PC-9 (cell line): ENCODE results near the gene EXOC4. TPM values are rescaled to one million over a fixed set of nuclear protein-coding genes. Genes with fewer than 3 reads are reported as not detected.

ENCODE experiments used
- BruUV-seq: library from RNA; stranded (reverse); fragments of 400-500 nt; replicated peaks from 2 replicates; lab custom pipeline; 2021; lab: Mats Ljungman, UMichigan
- CTCF ChIA-PET: fragments of 300-600 bp; sonication (Branson Sonifier 250); formaldehyde crosslinking; loops from one replicate; lab custom pipeline; 2022; ENCODE audit warnings: antibody characterized with exemption; lab: Charles Lee
- POLR2A ChIA-PET: fragments of 300-600 bp; sonication (Branson Sonifier 250); formaldehyde crosslinking; loops from one replicate; lab custom pipeline; 2022; ENCODE audit warnings: antibody characterized with exemption; ENCODE audit not compliant: unreplicated experiment; lab: Charles Lee
- DNase-seq, 2 experiments: peaks; one replicate each; pipeline versions ENCODE4 v3.0.0 to v3.0.0-alpha.2; 2015 to 2022; ENCODE audit warnings: mixed read lengths in 1 of 2
- H2AFZ ChIP-seq: fragments of 200-600 bp; sonication (generic); 2 replicates; pipeline ENCODE4 v1.8.1; 2017; ENCODE audit warnings: antibody characterized with exemption
- H3F3A ChIP-seq: fragments of 200-600 bp; sonication (generic); 2 replicates; pipeline ENCODE4 v1.8.1; 2017; ENCODE audit warnings: antibody characterized with exemption, mild to moderate bottlenecking, low read depth; ENCODE audit not compliant: insufficient read depth
- H3K27ac ChIP-seq: fragments of 200-600 bp; sonication (generic); 2 replicates; pipeline ENCODE4 v1.6.1; 2016; ENCODE audit warnings: mixed run types
- H3K27me3 ChIP-seq: fragments of 200-600 bp; sonication (generic); 2 replicates; pipeline ENCODE4 v1.6.1; 2016; ENCODE audit warnings: low read depth, mixed run types; ENCODE audit not compliant: insufficient read depth
- H3K36me3 ChIP-seq: fragments of 200-600 bp; sonication (generic); 2 replicates; pipeline ENCODE4 v1.6.1; 2016; ENCODE audit warnings: low read depth, mixed run types
- H3K4me1 ChIP-seq: fragments of 200-600 bp; sonication (generic); replicated peaks from 2 replicates; pipeline ENCODE4 v1.6.1; 2016; ENCODE audit warnings: mixed run types; ENCODE audit not compliant: insufficient read depth
- H3K4me2 ChIP-seq: fragments of 200-600 bp; sonication (generic); 2 replicates; pipeline ENCODE4 v1.6.1; 2017; ENCODE audit warnings: mixed run types
- H3K4me3 ChIP-seq: fragments of 200-600 bp; sonication (generic); 2 replicates; pipeline ENCODE4 v1.6.1; 2016; ENCODE audit warnings: mixed run types
- H3K79me2 ChIP-seq: fragments of 200-600 bp; sonication (generic); 2 replicates; pipeline ENCODE4 v1.6.1; 2017; ENCODE audit warnings: low read depth, mixed run types
- H3K9me2 ChIP-seq: fragments of 200-600 bp; sonication (generic); 2 replicates; pipeline ENCODE4 v1.8.1; 2017; ENCODE audit warnings: mild to moderate bottlenecking; ENCODE audit not compliant: insufficient read depth
- H3K9me3 ChIP-seq: fragments of 200-600 bp; sonication (generic); 2 replicates; pipeline ENCODE4 v1.8.1; 2016; ENCODE audit warnings: low read depth; ENCODE audit not compliant: insufficient read depth
- H4K20me1 ChIP-seq: fragments of 200-600 bp; sonication (generic); 2 replicates; pipeline ENCODE4 v1.8.1; 2017; ENCODE audit not compliant: insufficient read depth
- CTCF ChIP-seq: fragments of 200-600 bp; sonication (generic); conservative IDR thresholded peaks from 2 replicates; pipeline ENCODE4 v1.6.1; 2017; ENCODE audit warnings: mixed run types, antibody characterized with exemption, mild to moderate bottlenecking, moderate library complexity
- EZH2 ChIP-seq: fragments of 200-600 bp; sonication (generic); IDR thresholded peaks from 2 replicates; pipeline ENCODE4 v1.8.0; 2017; ENCODE audit warnings: antibody characterized with exemption, low read depth
- intact Hi-C: fragments of 100-400 bp; cut with micrococcal nuclease; formaldehyde crosslinking; loops from one replicate; pipeline ENCODE4 v1.10.0; 2022; ENCODE audit not compliant: unreplicated experiment
- total RNA-seq: library from RNA; stranded (reverse); gene quantifications from 2 replicates; pipeline ENCODE4 v1.2.3, GENCODE V29; 2021

Gene EXOC4
- total RNA-seq, 1 experiment from 2014 or later, result 101 TPM

GRCh38 chr7:134045716-134046115 lies 792.8 kb downstream of the EXOC4 start:
- CTCF ChIA-PET, result no interaction called here
- H3K79me2 ChIP-seq, result no peaks in the 10 kb centered on the region
- H4K20me1 ChIP-seq, result no peaks in the 10 kb centered on the region
- no peaks in the 10 kb centered on the region for H3K9me3 ChIP-seq
- no peak for DNase-seq
- H3K27me3 ChIP-seq, result no peaks in the 10 kb centered on the region
- H3F3A ChIP-seq, result no peaks in the 10 kb centered on the region
- no peaks in the 10 kb centered on the region for H3K4me1 ChIP-seq
- no peak for TF ChIP-seq EZH2
- TF ChIP-seq CTCF, result no peak
- H2AFZ ChIP-seq, result no peak overlapping the region
- no peak overlapping the region for H3K4me3 ChIP-seq
- POLR2A ChIA-PET, result no interaction called here
- no peak overlapping the region for H3K27ac ChIP-seq
- H3K36me3 ChIP-seq, result no peaks in the 10 kb centered on the region
- intact Hi-C loops, result no loop called here
- no peaks in the 10 kb centered on the region for H3K9me2 ChIP-seq
- BruUV-seq, result no TSS peak
- no peak overlapping the region for H3K4me2 ChIP-seq

GRCh38 chr7:134046594-134047128 lies 793.8 kb downstream of the EXOC4 start:
- ChIA-PET POLR2A (no interaction called here), CTCF (no interaction called here)
- Histone ChIP-seq H3K27ac (no peak overlapping the region), H3K9me3 (no peaks in the 10 kb centered on the region), H3K36me3 (no peaks in the 10 kb centered on the region), H3K4me3 (no peak overlapping the region), H3K79me2 (no peaks in the 10 kb centered on the region), H3K9me2 (no peaks in the 10 kb centered on the region), H3K27me3 (no peaks in the 10 kb centered on the region), H3K4me1 (no peaks in the 10 kb centered on the region), H3F3A (no peaks in the 10 kb centered on the region), H3K4me2 (no peak overlapping the region), H4K20me1 (no peaks in the 10 kb centered on the region), H2AFZ (no peak overlapping the region)
- no TSS peak for BruUV-seq
- no peak for DNase-seq
- TF ChIP-seq EZH2 (no peak), CTCF (no peak)
- intact Hi-C loops, result no loop called here

- BruUV-seq, result no TSS peak
- Histone ChIP-seq H3K4me1 (no peaks in the 10 kb centered on the region), H3K4me2 (no peak overlapping the region), H3K9me2 (no peaks in the 10 kb centered on the region), H3K36me3 (no peaks in the 10 kb centered on the region), H3K4me3 (no peak overlapping the region), H3K27me3 (no peaks in the 10 kb centered on the region), H3K79me2 (no peaks in the 10 kb centered on the region), H2AFZ (no peak overlapping the region), H3K27ac (no peak overlapping the region), H3F3A (no peaks in the 10 kb centered on the region), H3K9me3 (no peaks in the 10 kb centered on the region), H4K20me1 (no peaks in the 10 kb centered on the region)
- DNase-seq, result no peak
- intact Hi-C loops, result no loop called here
- POLR2A ChIA-PET, result no interaction called here
- no peak for TF ChIP-seq EZH2
- no peak for TF ChIP-seq CTCF
- CTCF ChIA-PET, result no interaction called here
Observed at GRCh38 chr7:134047675-134048074, 794.8 kb downstream of the EXOC4 start.
